Erythroblast (primary cell): ENCODE results near the gene KCNT1.

Source experiments
- GATA1 ChIP-seq: IDR thresholded peaks from 2 replicates; pipeline ENCODE4 v1.6.1; 2011; ENCODE audit warnings: low read depth, mild to moderate bottlenecking, control low read depth, low read length, moderate library complexity
- POLR2A ChIP-seq: IDR thresholded peaks from 2 replicates; pipeline ENCODE4 v1.6.1; 2011; ENCODE audit warnings: mild to moderate bottlenecking, low read length

- TF ChIP-seq POLR2A (no peak), GATA1 (no peak)
These were observed 95.7 kb downstream of the KCNT1 start for GRCh38 chr9:135797507-135798262.
